COLO668 (cell line): ENCODE measurements around the gene BEND5.

Experiments
- DNase-seq: peaks from one replicate; lab custom pipeline; 2025; ENCODE audit not compliant: unreplicated experiment; lab: John Stamatoyannopoulos, UW

The BEND5 gene

DNA sequence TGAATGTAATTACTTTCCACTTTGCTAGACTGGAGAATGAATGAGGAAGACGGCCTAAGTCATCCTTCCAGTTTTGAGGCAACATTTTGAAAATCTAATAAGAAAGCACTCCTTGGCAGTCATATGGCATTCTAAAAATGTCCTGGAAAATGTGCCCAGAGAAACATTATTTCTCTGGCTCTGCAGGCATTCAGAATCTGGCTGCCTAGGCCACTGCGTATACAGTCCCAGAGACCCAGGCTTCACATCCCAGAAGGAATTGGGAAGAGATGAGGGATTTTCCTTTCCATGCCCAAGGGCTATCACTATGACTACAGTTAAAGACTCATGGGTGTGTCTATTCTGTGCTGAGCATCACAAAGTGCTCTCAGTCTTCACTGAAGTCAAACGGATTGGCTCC, 92.9 kb downstream of the BEND5 start:
- no peak for DNase-seq

DNA sequence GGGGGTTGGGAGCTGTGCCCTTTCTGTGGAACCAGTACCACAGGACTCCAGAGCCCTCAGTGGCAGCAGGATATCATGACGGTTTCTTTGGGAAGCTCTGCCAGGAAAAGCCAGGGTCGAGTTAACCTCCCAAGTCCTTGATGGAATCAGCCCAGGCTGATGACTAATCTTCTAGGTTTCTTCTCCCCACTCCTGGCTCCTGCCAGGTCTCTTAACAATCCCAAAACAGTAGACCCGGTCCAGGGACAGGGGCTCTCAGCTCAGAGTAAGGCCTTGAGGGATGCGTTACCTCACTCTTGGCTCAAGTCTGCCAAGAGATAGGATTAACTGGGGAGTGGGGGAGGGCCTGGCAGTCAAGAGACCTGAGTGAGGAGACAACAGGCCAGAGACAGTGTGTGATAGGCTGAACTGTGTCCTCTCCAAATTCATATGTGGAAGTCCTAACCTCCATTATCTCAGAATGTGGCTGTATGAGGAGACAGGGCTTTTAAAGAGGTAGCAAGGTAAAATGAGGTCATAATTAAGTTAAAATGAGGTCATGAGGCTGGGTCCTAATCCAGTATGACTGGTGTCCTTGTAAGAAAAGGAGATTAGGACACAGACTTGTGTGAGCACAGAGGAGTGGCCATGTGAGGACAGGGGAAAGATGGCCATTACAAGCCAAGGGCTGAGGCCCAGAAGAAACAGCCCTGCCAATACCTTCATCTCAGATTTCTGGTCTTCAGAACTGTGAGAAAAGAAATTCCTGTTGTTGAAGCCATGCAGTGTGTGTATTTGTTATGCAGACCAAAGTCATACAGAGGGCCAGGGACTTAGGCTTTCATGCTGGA, 95.0 kb downstream of the BEND5 start:
- no peak for DNase-seq

DNA sequence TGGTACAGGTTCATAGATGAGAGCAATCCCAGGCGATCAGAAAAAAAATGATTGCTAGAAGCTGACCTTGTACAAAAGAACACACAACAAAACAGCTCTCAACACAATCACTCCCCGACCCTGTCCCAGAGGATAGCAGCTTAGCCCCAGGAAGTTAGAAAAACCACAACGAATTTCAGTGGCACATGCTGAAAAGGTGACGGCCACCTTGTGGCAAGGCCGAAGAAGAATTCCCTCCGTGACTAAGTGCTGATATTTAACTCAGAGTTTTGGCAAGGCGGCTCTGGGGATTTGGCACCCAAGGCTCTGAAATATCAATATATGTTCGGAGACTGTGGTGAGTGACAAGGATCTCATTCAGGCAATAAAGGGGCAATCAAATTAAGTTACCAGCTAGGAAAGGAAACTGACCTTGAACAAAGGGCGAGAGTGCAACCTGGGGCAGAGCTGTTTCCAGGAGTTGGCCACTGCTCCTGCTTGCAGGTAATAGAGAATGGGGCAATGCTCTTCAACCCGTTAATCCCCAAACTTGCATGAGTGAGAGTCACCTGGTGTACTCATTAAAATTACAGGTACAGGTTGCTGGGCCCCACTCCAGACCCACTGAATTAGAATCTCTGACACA, 96.2 kb downstream of the BEND5 start:
- no peak for DNase-seq

DNA sequence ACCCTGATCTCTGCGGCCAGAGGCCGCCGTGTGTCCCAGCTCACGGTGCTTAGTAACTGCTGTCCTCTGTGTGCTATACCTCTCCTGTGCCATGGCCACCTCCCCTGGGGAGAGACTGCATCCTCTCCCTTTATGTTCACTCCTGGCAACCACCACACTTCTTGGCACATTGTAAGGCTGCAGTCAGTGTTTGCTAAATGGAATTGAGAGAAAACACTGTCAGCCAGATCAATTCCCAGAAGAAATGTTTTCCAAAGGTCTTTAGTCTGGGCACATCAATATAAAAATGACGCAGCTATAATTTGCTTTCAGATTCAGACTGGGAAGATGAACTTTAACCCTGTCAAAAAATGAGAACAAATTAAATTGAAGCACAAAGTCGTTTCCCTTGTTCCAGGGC, 96.8 kb downstream of the BEND5 start:
- no peak for DNase-seq

DNA sequence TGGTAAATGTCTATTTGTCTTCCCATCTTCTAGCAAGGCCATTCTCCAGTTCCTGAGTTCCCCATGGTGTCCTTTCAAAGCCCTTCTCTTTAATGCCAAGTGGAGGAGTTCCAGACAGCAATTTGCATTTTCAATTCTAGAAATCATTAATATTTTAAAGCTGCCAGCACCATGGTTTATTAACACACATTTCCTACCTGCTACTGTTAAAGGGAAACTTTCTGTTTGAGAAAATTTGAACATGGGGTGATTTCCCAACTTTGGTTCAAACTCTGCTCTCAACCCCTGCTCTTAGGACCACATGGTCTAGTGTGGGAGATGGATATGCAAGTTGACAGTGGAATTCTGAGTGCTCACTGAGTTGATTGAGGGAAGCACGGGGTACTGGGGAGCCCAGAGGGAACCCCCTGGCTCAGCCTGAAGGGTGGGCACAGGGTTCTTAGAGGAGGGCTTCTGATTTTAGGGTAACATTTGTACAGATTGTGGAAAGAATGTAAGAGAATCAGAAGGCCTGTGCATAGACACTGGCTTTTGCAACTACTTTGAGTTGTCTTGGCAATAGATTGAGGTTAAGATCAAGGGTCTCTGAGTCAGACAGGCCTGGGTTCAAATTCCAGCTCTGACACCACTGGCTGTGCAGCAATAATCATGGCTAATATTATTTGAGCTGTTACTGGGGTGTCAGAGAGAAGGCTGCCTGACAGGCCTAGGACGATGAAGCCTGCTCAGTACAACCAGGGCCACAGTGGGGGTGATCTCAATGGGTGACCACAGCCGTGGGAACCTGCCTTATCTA, 97.8 kb downstream of the BEND5 start:
- DNase-seq = no peak
